DMS53 (cell line): ENCODE results near the gene SPG11.
"Not testable (repeated sequence)": the region's sequence is repeated elsewhere in the genome, so short reads cannot be mapped to it uniquely, and the experiment has no call there.

ENCODE experiments used
- DNase-seq: peaks from one replicate; lab custom pipeline; 2025; lab: John Stamatoyannopoulos, UW

Gene SPG11

DNA sequence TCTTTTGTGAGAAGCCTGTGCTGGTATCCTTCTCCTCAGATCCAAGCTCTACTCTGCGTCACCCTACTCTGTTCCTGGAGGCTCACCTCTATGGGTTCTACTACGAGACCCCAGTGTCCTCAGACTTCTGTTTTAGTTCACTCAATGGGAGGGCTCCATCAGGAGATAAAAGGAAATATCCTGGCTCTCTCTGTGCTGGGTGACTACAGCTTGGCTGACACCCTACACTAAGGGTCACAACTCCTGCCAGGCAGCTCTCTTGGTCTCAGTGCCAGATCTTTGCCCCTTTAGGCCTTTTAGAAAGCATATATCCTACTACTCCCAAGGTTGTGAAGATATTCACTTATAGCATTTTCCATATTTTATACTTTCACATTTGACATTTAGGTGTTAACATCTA is 46.5 kb downstream of the SPG11 start:
- no peak for DNase-seq

GRCh38 chr15:44606740-44607139 is 56.7 kb downstream of the SPG11 start:
- no peak for DNase-seq

DNA sequence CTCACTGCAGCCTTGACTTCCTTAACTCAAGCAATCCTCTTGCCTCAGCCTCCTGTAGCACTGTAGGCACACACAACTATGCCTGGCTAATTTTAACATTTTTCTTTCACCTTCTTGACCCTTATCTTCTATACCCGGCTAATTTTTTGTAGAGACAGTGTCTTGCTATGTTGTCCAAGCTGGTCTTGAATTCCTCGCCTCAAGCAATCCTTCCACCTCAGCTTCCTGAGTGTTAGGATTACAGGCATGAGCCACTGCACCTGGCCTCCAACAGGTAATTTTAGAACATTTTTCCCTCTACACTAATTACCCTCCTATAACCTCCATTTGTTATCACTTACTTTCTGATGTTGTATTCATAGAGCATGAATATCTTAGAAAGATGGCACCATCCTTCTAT is 60.3 kb downstream of the SPG11 start:
- no peak for DNase-seq

GRCh38 chr15:44598892-44599291 is 64.6 kb downstream of the SPG11 start:
- DNase-seq: no peak

DNA sequence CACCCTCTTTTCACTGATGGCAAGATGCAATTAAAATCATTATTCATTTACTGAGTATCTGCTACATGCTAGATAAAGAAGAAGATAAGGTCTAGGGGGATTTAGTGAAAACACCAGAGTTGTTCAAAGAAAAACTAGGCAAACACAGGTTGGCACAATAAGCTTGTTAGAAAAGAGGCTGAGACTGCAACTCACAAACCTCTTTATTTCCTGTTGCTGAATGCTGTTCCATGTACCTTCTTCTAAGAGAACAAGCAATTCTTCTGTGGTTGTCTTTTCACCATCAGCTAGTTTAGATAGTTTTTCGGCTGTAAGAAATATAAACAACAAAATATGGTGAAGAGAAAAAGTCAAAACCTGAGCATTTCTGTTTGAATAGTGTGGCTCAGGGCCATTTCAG is 65.4 kb downstream of the SPG11 start:
- no peak for DNase-seq

- DNase-seq: no peak
Observed at GRCh38 chr15:44596511-44597010, 66.9 kb downstream of the SPG11 start.

DNA sequence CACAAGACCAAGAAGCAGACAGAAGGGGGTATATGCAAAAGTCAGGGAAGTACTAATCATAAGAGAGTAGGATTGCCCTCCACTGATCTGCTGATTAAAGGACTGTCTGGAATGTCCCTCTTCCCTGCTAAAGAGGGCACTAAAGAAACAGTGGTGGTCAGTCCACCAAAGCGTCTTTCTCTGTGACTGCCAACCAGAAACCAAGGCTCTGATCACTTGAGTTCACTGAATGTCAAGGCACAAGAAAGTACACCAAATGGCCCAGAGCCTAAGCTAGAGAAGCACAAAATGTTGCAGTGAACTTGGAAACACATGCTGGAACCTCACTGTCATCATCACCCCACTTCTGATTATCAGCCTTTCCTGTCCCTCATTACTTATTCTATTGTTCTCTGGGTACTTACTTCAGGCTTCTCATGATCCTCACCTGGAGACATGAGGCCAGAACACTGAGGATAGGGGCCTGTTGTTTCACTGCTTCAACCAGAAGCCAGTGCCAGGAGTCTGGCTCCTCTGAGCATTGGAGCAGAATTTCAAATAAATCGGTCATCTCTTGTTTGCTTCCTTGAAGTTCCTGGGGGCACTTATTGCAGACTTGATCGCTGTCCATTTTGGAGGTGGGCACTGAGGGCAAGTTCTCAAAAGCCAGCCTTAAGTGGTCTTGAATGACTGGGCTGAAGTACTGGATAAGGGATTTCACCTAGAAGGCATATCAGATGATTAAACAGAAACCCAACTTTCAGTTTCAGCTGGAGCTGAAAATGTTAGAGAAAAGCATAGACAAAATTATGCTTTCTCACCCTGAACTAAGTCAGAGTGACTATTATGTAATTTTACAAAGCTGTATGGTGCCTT is 67.6 kb downstream of the SPG11 start:
- DNase-seq: no peak

DNA sequence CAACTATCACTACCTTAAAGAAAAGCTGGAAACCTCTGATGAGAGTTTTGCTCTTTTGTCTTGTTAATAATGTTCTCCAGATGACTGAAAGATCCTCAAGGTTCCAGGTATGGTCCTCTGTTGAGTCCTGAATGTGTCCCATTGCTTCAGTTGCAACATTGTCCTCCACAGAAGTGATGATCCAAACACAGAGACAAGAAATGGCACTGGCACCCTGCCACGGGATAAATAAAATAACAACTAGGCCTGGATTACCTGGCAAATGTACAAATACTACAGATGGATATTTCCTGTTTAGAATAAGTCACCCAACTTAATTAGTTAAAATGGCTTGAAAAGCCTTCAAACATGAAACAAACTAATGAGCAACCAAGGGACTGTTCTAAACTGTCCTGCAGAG is 68.2 kb downstream of the SPG11 start:
- no peak for DNase-seq

DNA sequence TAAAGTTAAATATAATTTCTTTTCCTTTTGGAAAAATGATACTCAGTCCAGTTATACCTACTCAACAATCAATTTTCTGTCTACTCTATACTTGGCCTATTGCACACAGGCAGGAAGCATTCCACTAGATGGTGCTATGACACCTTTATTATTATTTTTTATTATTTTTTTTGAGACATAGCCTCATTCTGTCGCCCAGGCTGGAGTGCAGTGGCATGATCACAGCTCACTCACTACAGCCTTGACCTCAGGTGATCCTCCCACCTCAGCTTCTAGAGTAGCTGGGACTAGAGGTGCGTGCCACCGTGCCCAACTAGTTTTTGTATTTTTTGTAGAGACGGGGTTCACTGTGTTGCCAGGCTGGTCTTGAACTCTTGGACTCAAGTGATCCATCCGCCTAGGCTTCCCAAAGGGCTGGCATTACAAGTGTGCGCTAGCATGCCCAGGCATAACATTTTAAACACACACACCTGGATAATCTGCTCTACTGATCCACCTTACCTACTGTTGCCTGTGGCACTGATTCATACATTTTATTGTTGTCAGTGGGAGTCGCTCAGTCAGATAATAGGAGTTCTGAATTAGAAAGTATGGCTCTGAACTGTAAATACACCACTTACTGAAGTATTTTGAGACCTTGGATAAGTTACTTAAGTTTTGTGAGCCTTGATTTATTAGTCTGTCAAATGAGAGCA is 70.3 kb downstream of the SPG11 start:
- peak; percentile 22 for DNase-seq

- DNase-seq: peak; percentile 46
Observed at GRCh38 chr15:44591326-44591725, 72.1 kb downstream of the SPG11 start.

DNA sequence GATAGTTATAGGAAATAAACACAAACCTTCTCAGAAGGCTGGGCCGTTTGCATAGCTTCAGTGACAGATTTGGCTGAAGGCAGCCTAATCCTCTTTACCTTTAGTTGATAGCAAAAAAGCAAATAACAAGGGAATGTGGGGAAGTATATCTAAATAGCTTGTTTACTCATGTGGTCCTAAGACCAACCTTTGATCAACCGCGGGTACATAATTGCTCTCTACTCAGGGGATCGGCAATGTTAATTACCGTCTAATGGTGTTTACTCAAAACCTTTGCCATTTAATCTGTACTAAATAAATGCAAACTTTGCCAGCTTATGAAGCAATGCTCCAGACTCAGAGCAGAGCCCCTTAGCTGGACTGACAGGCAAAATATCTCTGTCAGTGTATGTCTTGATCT is 74.9 kb downstream of the SPG11 start:
- no peak for DNase-seq

- DNase-seq: no peak
Observed at GRCh38 chr15:44585633-44586032, 77.8 kb downstream of the SPG11 start.

DNA sequence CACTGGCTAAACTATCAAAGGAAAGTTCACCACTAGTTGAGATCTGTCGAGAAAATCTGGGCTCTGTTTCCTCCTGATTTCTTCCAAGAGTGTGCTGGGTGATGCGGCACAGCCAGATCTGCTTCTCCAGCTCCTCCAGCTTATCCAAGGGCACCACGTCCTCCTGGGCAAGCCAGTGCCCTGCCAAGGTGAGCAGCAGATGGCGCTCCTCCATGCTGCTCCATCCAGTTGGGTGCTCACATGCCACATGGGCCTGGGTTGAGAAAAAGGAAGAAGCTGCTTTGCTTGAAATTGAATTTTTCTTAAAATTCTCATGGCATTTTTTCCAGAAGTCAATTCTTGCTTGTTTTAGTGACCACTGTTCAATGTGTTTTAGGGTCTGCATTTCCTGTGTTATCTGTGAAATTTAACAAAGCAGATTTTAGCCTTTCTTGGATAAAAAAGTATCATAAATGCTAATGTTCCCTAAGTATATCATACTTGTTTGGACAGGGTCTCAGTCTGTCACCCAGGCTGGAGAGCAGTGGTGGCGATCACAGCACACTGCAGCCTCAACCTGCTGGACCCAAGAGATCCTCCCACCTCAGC is 79.2 kb downstream of the SPG11 start:
- peak; percentile 67 for DNase-seq

DNA sequence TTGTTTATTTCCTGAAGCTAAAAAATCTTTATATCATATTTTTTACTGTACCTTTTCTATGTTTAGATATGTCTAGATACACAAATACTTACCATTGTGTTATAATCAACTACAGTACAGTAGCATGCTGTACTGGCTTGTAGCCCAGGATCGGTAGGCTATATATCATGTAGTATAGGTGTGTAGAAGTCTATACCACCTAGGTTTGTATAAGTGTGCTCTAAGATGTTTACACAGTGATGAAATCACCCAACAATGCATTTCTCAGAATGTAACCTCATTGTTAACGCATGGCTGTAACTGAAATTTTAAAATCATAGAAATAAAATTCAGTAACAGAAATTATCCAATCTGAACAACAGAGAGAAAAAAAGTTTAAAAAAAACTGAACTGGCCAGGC is 83.4 kb downstream of the SPG11 start:
- no peak for DNase-seq

- no peak for DNase-seq
Observed at GRCh38 chr15:44574734-44575133, 88.7 kb downstream of the SPG11 start.

- no peak for DNase-seq
Observed at GRCh38 chr15:44573386-44573785, 90.1 kb downstream of the SPG11 start.

DNA sequence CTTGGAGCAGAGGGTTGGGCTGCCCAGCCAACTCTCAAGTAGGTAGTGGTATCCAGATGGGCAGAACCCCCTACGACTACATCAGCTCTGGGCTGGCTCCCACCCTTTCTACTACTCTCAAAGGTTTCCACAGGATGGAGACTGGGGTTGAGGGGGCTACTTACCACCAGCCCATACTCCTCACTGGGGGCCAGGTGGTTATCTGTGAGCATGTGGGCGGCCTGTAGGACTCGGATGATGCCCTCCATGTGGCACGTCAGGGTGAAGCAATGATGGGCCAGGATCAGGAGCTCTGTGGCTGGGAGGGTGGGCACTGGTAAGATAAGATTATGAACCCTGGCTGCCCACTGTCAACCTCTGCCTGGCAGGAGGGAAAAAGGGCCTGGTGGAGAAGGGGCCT is 93.1 kb downstream of the SPG11 start:
- no peak for DNase-seq

DNA sequence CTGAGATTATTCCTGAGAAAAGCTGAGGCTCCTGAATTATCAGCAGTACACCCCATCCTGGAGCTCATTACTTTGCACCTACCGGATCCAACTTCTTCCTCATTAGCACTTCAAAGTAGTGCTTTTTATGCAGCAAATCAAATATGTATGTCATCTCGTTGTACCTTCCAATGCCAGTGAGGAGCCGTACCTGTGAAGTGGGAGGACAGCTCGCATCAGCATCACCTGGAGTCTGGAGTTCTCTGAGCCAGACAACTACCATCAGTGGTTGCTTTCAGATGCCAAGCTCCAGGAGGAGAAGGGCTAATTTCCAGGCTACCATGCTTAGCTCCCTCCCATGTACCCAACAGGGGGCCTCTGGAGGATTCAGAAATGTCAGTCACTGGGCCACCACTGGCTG is 94.1 kb downstream of the SPG11 start:
- no peak for DNase-seq

GRCh38 chr15:44568338-44568737 is 95.1 kb downstream of the SPG11 start:
- DNase-seq: no peak

DNA sequence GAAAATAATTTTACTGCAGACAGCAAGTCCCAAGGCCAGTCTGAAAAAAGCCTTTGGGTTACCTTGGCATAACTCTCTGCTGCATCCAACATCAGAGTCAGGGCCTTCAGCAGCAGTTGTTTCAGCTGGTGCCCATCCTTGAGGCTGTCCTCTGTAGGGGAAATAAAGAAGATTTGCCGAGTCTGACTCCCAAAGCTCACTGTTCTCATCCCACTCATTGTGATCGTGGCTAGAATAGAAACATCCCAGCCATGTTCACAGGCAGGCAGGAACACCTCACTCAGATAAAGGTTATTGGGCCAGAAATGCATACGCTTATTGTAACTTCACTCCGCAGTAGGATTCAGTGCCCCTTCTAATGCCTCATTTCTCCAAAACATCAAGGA is 97.3 kb downstream of the SPG11 start:
- DNase-seq: no peak

GRCh38 chr15:44565387-44566154 is 97.9 kb downstream of the SPG11 start:
- no peak for DNase-seq

- not testable (repeated sequence) for DNase-seq
Observed at GRCh38 chr15:44560926-44561325, 102.5 kb downstream of the SPG11 start.
